ENCODE measurements around the gene CUX1.

The CUX1 gene

DNA sequence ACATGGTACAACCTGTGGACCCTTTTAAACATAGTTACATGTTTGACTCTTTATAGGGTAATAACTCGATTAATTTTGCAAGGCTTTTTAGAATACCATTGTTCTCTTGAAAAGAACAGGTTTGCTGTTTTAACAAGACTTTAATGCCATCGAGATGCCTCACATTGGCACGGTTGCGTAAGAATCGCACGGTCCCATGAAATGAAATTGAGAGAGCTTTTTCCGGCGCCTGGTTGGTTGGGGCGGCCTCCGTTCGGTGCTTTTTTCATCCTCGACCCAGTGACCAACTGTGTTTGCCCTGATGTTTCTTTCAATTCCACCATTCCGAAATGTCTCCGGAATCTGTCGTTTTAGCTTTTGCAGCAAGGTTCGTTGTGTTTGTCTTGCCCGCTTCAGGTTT, 142.4 kb downstream of the CUX1 start:
- Mint-ChIP-seq H3K27ac (no peak overlapping the region), H3K4me3 (no peak overlapping the region), H3K27me3 (no peaks in the 10 kb centered on the region), H3K36me3 (no peaks in the 10 kb centered on the region), H3K4me1 (no peaks in the 10 kb centered on the region), H3K9me3 (no peaks in the 10 kb centered on the region)
- no peak for DNase-seq
- CTCF ChIA-PET = no interaction called here

DNA sequence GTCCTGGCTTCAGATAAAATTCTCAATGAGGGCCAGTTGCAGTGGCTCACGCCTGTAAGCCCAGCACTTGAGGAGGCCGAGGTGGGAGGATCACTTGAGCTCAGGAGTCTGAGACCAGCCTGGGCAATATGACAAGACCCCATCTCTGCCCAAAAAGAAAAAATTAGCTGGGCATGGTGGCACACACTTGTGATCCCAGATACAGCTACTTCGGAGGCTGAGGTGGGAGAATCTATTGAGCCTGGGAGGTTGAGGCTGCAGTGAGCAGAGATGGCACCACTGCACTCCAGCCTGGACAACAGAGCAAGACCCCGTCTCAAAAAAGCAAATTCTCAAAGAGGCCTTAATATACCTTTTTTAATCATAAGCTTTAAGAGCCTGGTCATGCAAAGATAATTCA, 142.9 kb downstream of the CUX1 start:
- H3K36me3 Mint-ChIP-seq = no peaks in the 10 kb centered on the region
- no peak overlapping the region for H3K27ac Mint-ChIP-seq
- no peaks in the 10 kb centered on the region for H3K4me1 Mint-ChIP-seq
- H3K4me3 Mint-ChIP-seq = no peak overlapping the region
- H3K9me3 Mint-ChIP-seq = no peaks in the 10 kb centered on the region
- CTCF ChIA-PET = no interaction called here
- no peaks in the 10 kb centered on the region for H3K27me3 Mint-ChIP-seq
- no peak for DNase-seq

GRCh38 chr7:101960985-101961708, 143.7 kb downstream of the CUX1 start:
- no peak for DNase-seq
- Mint-ChIP-seq H3K27ac (no peak overlapping the region), H3K9me3 (no peaks in the 10 kb centered on the region), H3K4me1 (no peaks in the 10 kb centered on the region), H3K27me3 (no peaks in the 10 kb centered on the region), H3K36me3 (no peaks in the 10 kb centered on the region), H3K4me3 (no peak overlapping the region)
- CTCF ChIA-PET = no interaction called here

DNA sequence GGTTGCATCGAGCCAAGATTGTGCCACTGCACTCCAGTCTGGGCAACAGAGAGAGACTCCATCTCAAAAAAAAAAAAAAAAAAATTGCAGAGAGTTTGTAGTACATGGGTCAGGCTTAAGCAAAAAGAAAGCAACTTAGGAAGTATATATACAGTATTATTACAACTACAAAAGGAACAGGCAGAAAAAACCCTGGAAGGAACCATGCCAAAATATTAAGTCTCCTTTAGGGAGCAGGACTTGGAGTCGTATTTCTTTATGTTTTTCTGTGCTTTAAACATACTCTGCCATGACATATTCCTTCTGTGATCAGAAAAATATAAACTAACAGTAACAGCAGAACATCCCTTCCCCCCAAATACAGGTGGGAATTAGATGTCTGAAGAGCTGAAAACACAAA, 144.4 kb downstream of the CUX1 start:
- Mint-ChIP-seq H3K4me1 (no peaks in the 10 kb centered on the region), H3K27me3 (no peaks in the 10 kb centered on the region), H3K9me3 (no peaks in the 10 kb centered on the region), H3K4me3 (no peak overlapping the region), H3K27ac (no peak overlapping the region), H3K36me3 (no peaks in the 10 kb centered on the region)
- CTCF ChIA-PET = no interaction called here
- DNase-seq = no peak

DNA sequence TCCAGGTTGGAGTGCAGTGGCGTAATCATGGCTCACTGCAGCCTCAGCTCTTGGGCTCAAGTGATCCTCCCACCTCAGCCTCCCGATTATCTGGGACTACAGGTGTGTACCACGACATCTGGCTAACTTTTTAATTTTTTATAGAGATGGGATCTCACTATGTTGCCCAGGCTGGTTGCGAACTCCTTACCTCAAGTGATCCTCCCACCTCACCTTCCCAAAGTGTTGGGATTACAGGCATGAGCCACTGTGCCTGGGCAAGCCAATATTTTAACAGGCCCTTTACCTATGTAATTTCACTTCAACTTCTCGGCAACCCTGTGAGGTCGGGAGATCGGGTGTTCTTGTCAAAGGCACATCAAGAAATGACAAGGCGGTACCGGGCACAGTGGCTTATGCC, 146.3 kb downstream of the CUX1 start:
- DNase-seq = no peak
- H3K36me3 Mint-ChIP-seq = no peaks in the 10 kb centered on the region
- H3K27me3 Mint-ChIP-seq = no peaks in the 10 kb centered on the region
- CTCF ChIA-PET = no interaction called here
- H3K4me3 Mint-ChIP-seq = no peak overlapping the region
- no peaks in the 10 kb centered on the region for H3K4me1 Mint-ChIP-seq
- no peak overlapping the region for H3K27ac Mint-ChIP-seq
- H3K9me3 Mint-ChIP-seq = no peaks in the 10 kb centered on the region

GRCh38 chr7:101964680-101965452, 147.4 kb downstream of the CUX1 start:
- Mint-ChIP-seq H3K9me3 (no peaks in the 10 kb centered on the region), H3K4me3 (no peak overlapping the region), H3K27me3 (no peaks in the 10 kb centered on the region), H3K4me1 (no peaks in the 10 kb centered on the region), H3K36me3 (no peaks in the 10 kb centered on the region), H3K27ac (no peak overlapping the region)
- no peak for DNase-seq
- CTCF ChIA-PET = no interaction called here

GRCh38 chr7:101968720-101969466, 151.5 kb downstream of the CUX1 start:
- CTCF ChIA-PET = interaction anchor here (0.5 kb wide), 1 partner anchor 678 kb away, joined by 3 read pairs; no protein-coding TSS in a partner anchor
- Mint-ChIP-seq H3K4me1 (no peaks in the 10 kb centered on the region), H3K4me3 (no peak overlapping the region), H3K9me3 (no peaks in the 10 kb centered on the region), H3K36me3 (no peaks in the 10 kb centered on the region), H3K27ac (no peak overlapping the region), H3K27me3 (no peaks in the 10 kb centered on the region)
- no peak for DNase-seq

DNA sequence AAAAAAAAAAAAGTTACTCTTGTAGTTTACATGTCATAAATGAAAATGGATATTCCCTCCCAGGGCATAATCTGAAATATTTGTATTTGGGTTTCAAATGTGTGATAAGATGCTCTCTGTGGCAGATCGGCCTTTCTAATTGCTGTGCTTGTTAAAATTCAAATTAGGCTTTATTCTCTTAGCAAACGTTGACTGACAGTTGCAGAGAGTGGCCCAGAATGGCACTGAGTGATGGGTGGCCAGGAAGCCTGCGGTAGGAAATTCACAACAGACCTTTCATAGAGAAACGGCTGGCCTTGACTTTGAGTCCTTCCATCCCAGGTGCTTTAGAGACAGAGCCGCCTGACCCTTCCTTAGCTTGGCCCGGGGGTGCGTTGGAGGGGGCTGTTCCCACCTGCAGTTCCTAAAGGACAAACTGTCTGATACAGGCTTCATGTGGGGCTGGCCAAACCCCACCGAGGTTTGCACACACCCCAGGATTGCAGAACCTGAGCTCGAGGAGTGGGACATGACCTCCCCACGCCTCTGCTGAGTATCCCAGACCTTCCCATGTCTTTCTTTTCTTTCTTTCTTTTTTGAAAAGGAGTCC, 152.7 kb downstream of the CUX1 start:
- Mint-ChIP-seq H3K4me3 (no peak overlapping the region), H3K27me3 (no peaks in the 10 kb centered on the region), H3K27ac (no peak overlapping the region), H3K4me1 (no peaks in the 10 kb centered on the region), H3K9me3 (no peaks in the 10 kb centered on the region), H3K36me3 (no peaks in the 10 kb centered on the region)
- CTCF ChIA-PET = no interaction called here
- DNase-seq = no peak

GRCh38 chr7:101970801-101971200, 153.4 kb downstream of the CUX1 start:
- no peaks in the 10 kb centered on the region for H3K36me3 Mint-ChIP-seq
- no peak for DNase-seq
- H3K27me3 Mint-ChIP-seq = no peaks in the 10 kb centered on the region
- CTCF ChIA-PET = no interaction called here
- H3K9me3 Mint-ChIP-seq = no peaks in the 10 kb centered on the region
- H3K4me1 Mint-ChIP-seq = no peaks in the 10 kb centered on the region
- H3K27ac Mint-ChIP-seq = no peak overlapping the region
- no peak overlapping the region for H3K4me3 Mint-ChIP-seq

GRCh38 chr7:101971457-101971856, 154.0 kb downstream of the CUX1 start:
- H3K4me3 Mint-ChIP-seq = no peak overlapping the region
- H3K4me1 Mint-ChIP-seq = no peaks in the 10 kb centered on the region
- no peak overlapping the region for H3K27ac Mint-ChIP-seq
- CTCF ChIA-PET = interaction anchor here (0.6 kb wide), 1 partner anchor 114 kb away, joined by 3 read pairs; no protein-coding TSS in a partner anchor
- no peaks in the 10 kb centered on the region for H3K27me3 Mint-ChIP-seq
- no peaks in the 10 kb centered on the region for H3K9me3 Mint-ChIP-seq
- no peak for DNase-seq
- no peaks in the 10 kb centered on the region for H3K36me3 Mint-ChIP-seq

- no peaks in the 10 kb centered on the region for H3K36me3 Mint-ChIP-seq
- CTCF ChIA-PET = no interaction called here
- H3K4me1 Mint-ChIP-seq = no peaks in the 10 kb centered on the region
- no peak overlapping the region for H3K4me3 Mint-ChIP-seq
- H3K27ac Mint-ChIP-seq = no peak overlapping the region
- no peak for DNase-seq
- H3K9me3 Mint-ChIP-seq = no peaks in the 10 kb centered on the region
- H3K27me3 Mint-ChIP-seq = no peaks in the 10 kb centered on the region
Measured at GRCh38 chr7:101972627-101973026, 155.2 kb downstream of the CUX1 start.

DNA sequence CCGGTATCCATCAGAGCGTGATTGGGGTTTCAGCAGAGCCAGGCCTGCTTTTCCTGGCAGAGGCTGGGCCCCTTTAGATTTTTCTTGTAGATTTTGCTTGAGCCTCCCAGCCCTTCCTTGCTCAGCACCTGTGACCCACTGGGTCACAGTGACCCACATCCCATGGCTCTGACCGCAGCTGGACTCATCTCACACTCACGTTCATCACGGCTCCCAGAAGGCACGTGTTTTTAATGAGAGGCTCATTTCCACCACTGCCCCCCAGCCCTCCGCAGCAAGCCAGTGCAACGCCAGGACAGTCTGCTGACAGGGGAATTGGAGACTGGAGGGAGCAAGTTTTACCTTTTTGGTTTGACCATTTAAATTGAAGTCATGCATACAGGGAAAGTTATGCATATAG, 155.7 kb downstream of the CUX1 start:
- no peaks in the 10 kb centered on the region for H3K9me3 Mint-ChIP-seq

GRCh38 chr7:101974393-101974792, 157.0 kb downstream of the CUX1 start:
- CTCF ChIA-PET = no interaction called here
- Mint-ChIP-seq H3K27me3 (no peaks in the 10 kb centered on the region), H3K4me3 (no peak overlapping the region), H3K36me3 (no peaks in the 10 kb centered on the region), H3K27ac (no peak overlapping the region), H3K9me3 (no peaks in the 10 kb centered on the region), H3K4me1 (no peaks in the 10 kb centered on the region)
- DNase-seq = no peak

More for the DNA sequence above, 155.7 kb downstream of the CUX1 start:
- Mint-ChIP-seq H3K4me1 (no peaks in the 10 kb centered on the region), H3K36me3 (no peaks in the 10 kb centered on the region), H3K4me3 (no peak overlapping the region), H3K27ac (no peak overlapping the region), H3K27me3 (no peaks in the 10 kb centered on the region)
- CTCF ChIA-PET = no interaction called here
- DNase-seq = no peak

DNA sequence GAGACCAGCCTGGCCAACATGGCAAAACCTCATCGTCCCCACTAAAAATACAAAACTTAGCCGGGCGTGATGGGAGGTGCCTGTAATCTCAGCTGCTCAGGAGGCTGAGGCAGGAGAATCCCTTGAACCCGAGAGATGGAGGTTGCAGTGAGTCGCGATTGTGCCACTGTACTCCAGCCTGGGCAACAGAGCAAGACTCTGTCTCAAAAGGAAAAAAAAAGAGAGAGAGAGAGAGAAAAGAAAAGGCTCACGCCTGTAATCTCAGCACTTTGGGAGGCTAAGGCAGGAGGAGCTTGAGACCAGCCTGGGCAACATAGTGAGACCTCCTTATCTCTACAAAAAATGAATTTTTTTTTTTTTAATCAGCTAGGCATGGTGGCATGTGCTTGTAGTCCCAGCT, 157.6 kb downstream of the CUX1 start:
- Mint-ChIP-seq H3K27me3 (no peaks in the 10 kb centered on the region), H3K4me1 (no peaks in the 10 kb centered on the region), H3K9me3 (no peaks in the 10 kb centered on the region), H3K4me3 (no peak overlapping the region), H3K27ac (no peak overlapping the region), H3K36me3 (no peaks in the 10 kb centered on the region)
- CTCF ChIA-PET = no interaction called here
- no peak for DNase-seq

All from activated naive CD4-positive, alpha-beta T cell treated with anti-CD3 and anti-CD28 coated beads, Interleukin-2, amount 10 ng/mL, durations not matched to agents 7 days and 5 days (primary cell).